ENCODE data around the gene CDKN2C.

DNA sequence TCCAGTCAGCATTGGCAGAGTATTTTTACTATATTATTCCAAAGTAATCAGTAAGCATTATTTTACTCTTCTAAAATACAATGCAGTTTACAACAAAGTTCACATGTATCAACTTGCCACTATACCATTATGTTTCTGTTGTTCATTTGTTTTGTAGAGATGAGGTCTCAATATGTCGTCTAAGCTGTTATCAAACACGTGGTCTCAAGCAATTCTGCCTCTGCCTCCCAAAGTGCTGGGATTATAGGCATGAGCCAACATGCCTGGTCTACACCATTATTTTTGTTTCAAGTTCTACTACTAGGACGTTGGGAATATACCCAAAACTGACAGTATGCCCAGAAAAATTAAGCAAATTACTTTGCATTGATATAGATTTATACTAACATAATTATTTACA, 29.8 kb upstream of the CDKN2C start:
- TF ChIP-seq CTCF (IDR thresholded peaks at IDR 0.05; ENCODE audit: low read depth, low read length) (no peak), MAX (IDR thresholded peaks at IDR 0.05; ENCODE audit: low read depth, low read length) (no peak)
